Bronchial epithelial cell (primary cell): ENCODE results near the gene TRMT44. TPM values are rescaled to one million over a fixed set of nuclear protein-coding genes. Genes with fewer than 3 reads are reported as not detected.

ENCODE experiments used
- DNase-seq: peaks from one replicate; pipeline ENCODE4 v3.0.0-alpha.2; 2010; ENCODE audit warnings: low read depth
- FAIRE-seq: peaks from 2 replicates; lab custom pipeline; 2011; peaks lifted over from hg19 to GRCh38; lab: Jason Lieb, UNC
- H3K27me3 ChIP-seq: 2 replicates; pipeline ENCODE4 v1.5.1; 2011; ENCODE audit warnings: low read length; ENCODE audit not compliant: control insufficient read depth, insufficient read depth
- H3K36me3 ChIP-seq: 2 replicates; pipeline ENCODE4 v1.5.1; 2011; ENCODE audit warnings: low read length; ENCODE audit not compliant: control insufficient read depth, insufficient read depth
- H3K4me3 ChIP-seq: 2 replicates; pipeline ENCODE4 v1.5.1; 2011; ENCODE audit warnings: mild to moderate bottlenecking, low read depth, low read length, control low read depth
- total RNA-seq: library from RNA; depleted of rRNA; stranded (reverse); fragments of >200 nt; gene quantifications from 2 replicates; pipeline ENCODE4 v1.2.1, GENCODE V29; 2014
- TF ChIP-seq, protein P1 (sequence below): IDR thresholded peaks from 2 replicates; pipeline ENCODE4 v1.5.1; 2011; ENCODE audit warnings: mild to moderate bottlenecking, moderate library complexity, low read length, control low read depth, inconsistent platforms; ENCODE audit not compliant: insufficient read depth, severe bottlenecking

Gene TRMT44
- total RNA-seq, 1 donor from 2014 or later, result 10.0 TPM

DNA sequence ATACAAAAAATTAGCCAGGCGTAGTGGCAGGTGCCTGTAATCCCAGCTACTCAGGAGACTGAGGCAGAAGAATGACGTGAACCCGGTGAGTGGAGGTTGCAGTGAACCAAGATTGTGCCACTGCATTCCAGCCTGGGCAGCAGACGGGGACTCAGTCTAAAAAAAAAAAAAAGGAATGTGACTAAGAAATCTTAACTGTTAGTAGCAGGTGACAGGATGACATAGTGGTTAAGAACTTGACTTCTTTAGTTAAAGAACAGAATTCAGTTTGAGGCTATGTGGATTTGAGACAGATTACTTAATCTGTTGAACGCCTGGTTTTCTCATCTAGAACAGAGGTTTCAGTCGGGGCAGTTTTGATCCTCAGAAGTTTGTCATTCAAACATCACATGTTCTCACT lies 3.2 kb downstream of the TRMT44 start:
- no peak overlapping the region for H3K4me3 ChIP-seq
- no peak for DNase-seq
- H3K36me3 ChIP-seq, result peaks cover 12% of the 10 kb centered on the region
- H3K27me3 ChIP-seq, result no peaks in the 10 kb centered on the region
- FAIRE-seq, result no peak
- TF ChIP-seq, protein P1, sequence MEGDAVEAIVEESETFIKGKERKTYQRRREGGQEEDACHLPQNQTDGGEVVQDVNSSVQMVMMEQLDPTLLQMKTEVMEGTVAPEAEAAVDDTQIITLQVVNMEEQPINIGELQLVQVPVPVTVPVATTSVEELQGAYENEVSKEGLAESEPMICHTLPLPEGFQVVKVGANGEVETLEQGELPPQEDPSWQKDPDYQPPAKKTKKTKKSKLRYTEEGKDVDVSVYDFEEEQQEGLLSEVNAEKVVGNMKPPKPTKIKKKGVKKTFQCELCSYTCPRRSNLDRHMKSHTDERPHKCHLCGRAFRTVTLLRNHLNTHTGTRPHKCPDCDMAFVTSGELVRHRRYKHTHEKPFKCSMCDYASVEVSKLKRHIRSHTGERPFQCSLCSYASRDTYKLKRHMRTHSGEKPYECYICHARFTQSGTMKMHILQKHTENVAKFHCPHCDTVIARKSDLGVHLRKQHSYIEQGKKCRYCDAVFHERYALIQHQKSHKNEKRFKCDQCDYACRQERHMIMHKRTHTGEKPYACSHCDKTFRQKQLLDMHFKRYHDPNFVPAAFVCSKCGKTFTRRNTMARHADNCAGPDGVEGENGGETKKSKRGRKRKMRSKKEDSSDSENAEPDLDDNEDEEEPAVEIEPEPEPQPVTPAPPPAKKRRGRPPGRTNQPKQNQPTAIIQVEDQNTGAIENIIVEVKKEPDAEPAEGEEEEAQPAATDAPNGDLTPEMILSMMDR, result no peak

DNA sequence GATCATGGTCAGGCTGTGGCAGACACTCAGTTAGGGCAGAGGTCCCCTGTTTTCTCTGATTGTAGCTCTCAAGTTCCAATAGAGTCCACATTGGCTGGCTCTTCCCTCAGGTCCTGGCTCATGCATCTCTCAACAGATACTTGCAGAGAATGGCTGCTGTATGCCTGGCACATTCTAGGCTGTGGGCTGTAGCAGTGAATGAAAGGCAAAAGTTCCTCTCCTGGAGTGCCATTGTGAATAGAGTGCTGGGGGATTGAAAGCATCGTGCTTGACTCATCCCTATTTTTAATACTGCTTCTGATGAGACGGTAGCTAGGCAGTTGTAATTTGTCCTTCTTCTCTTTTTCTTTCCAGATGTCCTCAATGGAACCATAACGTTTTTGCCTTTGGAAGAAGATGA lies 5.5 kb downstream of the TRMT44 start:
- no peaks in the 10 kb centered on the region for H3K27me3 ChIP-seq
- no peak for DNase-seq

DNA sequence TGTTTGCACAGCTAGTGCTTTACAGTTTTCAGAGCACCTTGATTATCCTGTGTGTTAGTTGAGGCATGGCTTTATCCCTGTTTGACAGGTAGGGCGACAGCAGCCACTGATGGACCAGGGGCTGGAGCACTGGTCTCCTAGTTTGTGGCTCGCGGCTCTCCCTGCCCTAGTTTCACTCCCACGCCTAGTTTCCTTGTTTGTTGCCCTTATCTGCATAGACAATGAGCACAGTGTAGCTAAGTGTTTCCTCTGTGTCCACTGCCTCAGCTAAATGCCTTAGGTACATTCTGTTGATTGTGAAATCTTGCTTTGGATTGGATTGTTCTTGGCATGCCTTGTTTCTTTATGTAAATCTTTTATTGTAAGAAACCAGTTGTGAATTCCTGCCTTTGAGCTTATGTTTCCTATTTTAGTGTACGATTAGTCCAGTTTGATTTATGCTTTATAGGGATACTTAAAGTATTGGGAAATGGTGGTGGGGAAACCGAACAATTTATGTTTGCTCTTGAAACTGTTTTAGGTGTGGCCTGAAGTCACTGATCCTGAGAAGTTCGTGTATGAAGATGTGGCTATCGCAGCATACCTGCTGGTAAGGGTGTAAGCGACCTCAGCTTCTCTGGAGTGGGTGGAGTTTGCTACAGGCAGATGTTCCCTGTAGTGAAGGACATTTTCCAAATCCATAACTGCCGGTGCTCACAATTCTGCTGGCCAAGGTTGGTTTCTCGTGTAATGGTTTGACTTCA lies 11.0 kb downstream of the TRMT44 start:
- FAIRE-seq (peak; percentile 96), DNase-seq (no peak)
- no peaks in the 10 kb centered on the region for H3K27me3 ChIP-seq
- TF ChIP-seq, protein P1, result no peak
- no peak overlapping the region for H3K4me3 ChIP-seq
- peaks cover 36% of the 10 kb centered on the region for H3K36me3 ChIP-seq

More for the DNA sequence above, 5.5 kb downstream of the TRMT44 start:
- no peak overlapping the region for H3K4me3 ChIP-seq
- peaks cover 12% of the 10 kb centered on the region for H3K36me3 ChIP-seq
- TF ChIP-seq, protein P1, result no peak
- no peak for FAIRE-seq

DNA sequence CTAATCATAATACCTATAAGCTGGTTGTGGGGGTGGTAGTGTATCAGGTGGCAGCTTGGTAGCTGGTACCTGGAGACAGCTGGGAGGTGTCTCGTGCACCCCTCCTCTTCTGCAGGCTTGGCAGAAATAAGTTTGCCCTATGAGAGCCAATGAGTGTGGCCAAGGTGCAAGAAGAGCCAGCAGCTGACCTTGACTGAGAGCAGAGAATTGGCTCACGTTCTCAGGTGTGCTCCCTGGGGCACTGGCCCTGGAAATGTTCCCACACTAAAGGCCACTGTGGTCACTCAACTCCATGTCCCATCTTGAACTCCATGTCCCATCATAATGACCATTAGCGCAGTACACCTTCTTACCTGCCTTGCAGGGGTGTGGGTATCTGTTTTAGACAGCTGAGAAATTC lies 13.4 kb downstream of the TRMT44 start:
- Histone ChIP-seq H3K27me3 (no peaks in the 10 kb centered on the region), H3K4me3 (no peak overlapping the region), H3K36me3 (peaks cover 26% of the 10 kb centered on the region)
- DNase-seq, result no peak
- TF ChIP-seq, protein P1, result no peak
- no peak for FAIRE-seq

DNA sequence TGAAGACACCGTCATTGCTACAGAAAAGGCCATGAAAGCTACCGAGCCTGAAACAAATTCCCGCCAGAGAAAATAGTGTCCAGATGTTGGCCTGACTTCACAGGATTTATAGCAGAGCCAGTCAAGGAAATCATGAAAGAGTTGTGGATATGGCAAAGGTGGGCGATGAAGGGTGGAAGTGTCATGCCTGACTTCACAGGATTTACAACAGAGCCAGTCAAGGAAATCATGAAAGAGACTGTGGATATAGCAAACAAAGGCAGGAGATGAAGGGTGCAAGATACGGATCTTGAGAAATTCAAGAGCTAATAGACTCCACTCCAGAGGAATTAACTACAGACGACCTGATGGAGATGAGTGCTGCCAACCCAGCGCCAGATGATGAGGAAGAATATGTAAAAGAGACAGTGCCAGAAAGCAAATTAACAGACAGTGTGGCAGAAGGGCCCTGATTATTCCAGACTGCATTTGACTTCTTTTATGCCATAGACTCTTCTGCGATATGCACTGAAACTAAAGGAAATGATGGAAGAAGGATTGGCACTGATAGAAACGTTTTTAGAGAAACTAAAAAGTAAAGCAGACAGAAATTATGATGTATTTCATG lies 17.2 kb downstream of the TRMT44 start:
- Histone ChIP-seq H3K36me3 (peaks cover 20% of the 10 kb centered on the region), H3K27me3 (no peaks in the 10 kb centered on the region), H3K4me3 (no peak overlapping the region)
- DNase-seq (no peak), FAIRE-seq (peak; percentile 88)
- TF ChIP-seq, protein P1, result no peak
